ENCODE measurements around the gene PPP1R3F. TPM values are rescaled to one million over a fixed set of nuclear protein-coding genes. Genes with fewer than 3 reads are reported as not detected.

The PPP1R3F gene, protein sequence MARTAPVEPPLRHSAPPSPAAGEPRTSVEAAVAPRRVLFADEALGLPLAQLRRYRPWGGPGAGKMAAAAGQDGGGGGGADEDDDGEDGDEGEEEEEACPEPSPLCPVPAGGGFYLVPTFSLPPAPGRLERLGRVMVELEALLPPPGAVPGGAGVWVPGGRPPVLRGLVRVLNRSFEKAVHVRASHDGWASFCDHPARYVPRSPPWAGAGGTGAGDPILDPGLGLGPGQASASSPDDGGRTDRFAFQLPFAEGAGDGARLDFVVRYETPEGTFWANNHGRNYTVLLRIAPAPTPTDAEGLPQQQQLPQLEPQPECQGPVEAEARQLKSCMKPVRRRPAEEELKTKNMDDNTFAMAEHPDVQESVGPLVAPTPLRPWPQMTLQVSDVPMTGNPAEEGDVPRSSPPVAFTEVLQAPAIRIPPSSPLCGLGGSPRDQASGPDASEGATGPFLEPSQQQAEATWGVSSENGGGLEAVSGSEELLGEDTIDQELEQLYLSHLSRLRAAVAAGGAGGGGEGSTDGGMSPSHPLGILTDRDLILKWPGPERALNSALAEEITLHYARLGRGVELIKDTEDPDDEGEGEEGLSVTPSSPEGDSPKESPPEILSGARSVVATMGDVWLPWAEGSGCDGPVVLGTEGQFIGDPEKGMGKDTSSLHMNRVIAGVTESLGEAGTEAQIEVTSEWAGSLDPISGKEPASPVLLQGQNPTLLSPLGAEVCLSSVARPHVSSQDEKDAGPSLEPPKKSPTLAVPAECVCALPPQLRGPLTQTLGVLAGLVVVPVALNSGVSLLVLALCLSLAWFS
- 10 to 100 TPM; 24.2 to 29.6 TPM for total RNA-seq

- no peak for DNase-seq (ENCODE audit: low spot score)
- no peaks in the 10 kb centered on the region for H3K27me3 ChIP-seq
- no peaks in the 10 kb centered on the region for H3K9me3 ChIP-seq
- peak within 1 kb of the TSS; percentile 84 to 88 for H3K27ac ChIP-seq
- H3K36me3 ChIP-seq = no peaks in the 10 kb centered on the region
- H3K4me1 ChIP-seq = peaks cover 0 to 30% of the 10 kb centered on the region in 2 donors
- H3K4me3 ChIP-seq = peak within 1 kb of the TSS; percentile 50 to 70
- TF ChIP-seq, protein P1, sequence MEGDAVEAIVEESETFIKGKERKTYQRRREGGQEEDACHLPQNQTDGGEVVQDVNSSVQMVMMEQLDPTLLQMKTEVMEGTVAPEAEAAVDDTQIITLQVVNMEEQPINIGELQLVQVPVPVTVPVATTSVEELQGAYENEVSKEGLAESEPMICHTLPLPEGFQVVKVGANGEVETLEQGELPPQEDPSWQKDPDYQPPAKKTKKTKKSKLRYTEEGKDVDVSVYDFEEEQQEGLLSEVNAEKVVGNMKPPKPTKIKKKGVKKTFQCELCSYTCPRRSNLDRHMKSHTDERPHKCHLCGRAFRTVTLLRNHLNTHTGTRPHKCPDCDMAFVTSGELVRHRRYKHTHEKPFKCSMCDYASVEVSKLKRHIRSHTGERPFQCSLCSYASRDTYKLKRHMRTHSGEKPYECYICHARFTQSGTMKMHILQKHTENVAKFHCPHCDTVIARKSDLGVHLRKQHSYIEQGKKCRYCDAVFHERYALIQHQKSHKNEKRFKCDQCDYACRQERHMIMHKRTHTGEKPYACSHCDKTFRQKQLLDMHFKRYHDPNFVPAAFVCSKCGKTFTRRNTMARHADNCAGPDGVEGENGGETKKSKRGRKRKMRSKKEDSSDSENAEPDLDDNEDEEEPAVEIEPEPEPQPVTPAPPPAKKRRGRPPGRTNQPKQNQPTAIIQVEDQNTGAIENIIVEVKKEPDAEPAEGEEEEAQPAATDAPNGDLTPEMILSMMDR (IDR thresholded peaks at IDR 0.05) = no peak
Measured at GRCh38 chrX:49269767-49270248, at the start of gene PPP1R3F. Gene PPP1R3F (plus strand): TSS chrX:49269793. CDS start chrX:49269870, 77 bp downstream.

GRCh38 chrX:49220100-49220499, 49.5 kb upstream of the PPP1R3F start:
- no peak overlapping the region for H3K27ac ChIP-seq
- H3K36me3 ChIP-seq = no peaks in the 10 kb centered on the region
- H3K4me1 ChIP-seq = no peaks in the 10 kb centered on the region
- no peaks in the 10 kb centered on the region for H3K27me3 ChIP-seq
- no peaks in the 10 kb centered on the region for H3K9me3 ChIP-seq
- DNase-seq (ENCODE audit: low spot score) = no peak
- TF ChIP-seq, protein P1 (IDR thresholded peaks at IDR 0.05) = no peak
- no peak overlapping the region for H3K4me3 ChIP-seq

- no peak for DNase-seq (ENCODE audit: low spot score)
- H3K4me1 ChIP-seq = no peaks in the 10 kb centered on the region
- no peak overlapping the region for H3K4me3 ChIP-seq
- no peaks in the 10 kb centered on the region for H3K36me3 ChIP-seq
- H3K27ac ChIP-seq = no peak overlapping the region
- H3K9me3 ChIP-seq = peaks cover 0 to under 1% of the 10 kb centered on the region in 2 donors
- TF ChIP-seq, protein P1 (IDR thresholded peaks at IDR 0.05) = no peak
- no peaks in the 10 kb centered on the region for H3K27me3 ChIP-seq
Measured at GRCh38 chrX:49221868-49222267, 47.7 kb upstream of the PPP1R3F start.

DNA sequence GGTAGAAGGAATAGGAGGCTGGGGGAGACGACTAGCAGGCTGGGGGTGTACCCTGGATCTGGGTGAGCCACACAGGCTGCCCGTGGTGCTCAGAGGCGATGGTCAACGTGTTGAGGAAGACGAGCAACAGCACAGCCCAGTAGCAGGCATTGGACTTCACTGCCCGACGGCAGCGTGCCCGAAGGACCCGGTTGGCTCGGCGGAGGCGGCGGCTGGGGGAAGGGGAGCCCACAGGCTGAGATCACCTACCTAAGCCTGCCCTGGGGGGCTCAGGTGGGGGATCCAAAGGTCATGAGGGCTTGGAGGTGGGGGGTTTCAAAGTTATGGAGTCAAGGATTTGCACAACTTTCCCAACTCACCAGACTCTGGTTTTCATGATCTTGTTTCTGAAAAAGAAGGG, 43.7 kb upstream of the PPP1R3F start:
- peaks cover 0 to 5% of the 10 kb centered on the region in 2 donors for H3K9me3 ChIP-seq
- no peaks in the 10 kb centered on the region for H3K36me3 ChIP-seq
- DNase-seq (ENCODE audit: low spot score) = no peak
- no peaks in the 10 kb centered on the region for H3K4me1 ChIP-seq
- no peak overlapping the region for H3K27ac ChIP-seq
- TF ChIP-seq, protein P1 (IDR thresholded peaks at IDR 0.05) = no peak
- H3K4me3 ChIP-seq = no peak overlapping the region
- H3K27me3 ChIP-seq = no peaks in the 10 kb centered on the region

- H3K4me1 ChIP-seq = no peaks in the 10 kb centered on the region
- H3K36me3 ChIP-seq = no peaks in the 10 kb centered on the region
- peaks cover 0 to 5% of the 10 kb centered on the region in 2 donors for H3K9me3 ChIP-seq
- DNase-seq (ENCODE audit: low spot score) = no peak
- H3K27ac ChIP-seq = no peak overlapping the region
- H3K4me3 ChIP-seq = no peak overlapping the region
- TF ChIP-seq, protein P1 (IDR thresholded peaks at IDR 0.05) = no peak
- no peaks in the 10 kb centered on the region for H3K27me3 ChIP-seq
Measured at GRCh38 chrX:49226946-49227345, 42.6 kb upstream of the PPP1R3F start.
